Neuronal stem cell (in vitro differentiated cells): ENCODE measurements around the gene NDUFS5.
"Not testable (repeated sequence)": the region's sequence is repeated elsewhere in the genome, so short reads cannot be mapped to it uniquely, and the experiment has no call there.

Experiments used
- DNase-seq: peaks from one replicate; pipeline ENCODE4 v3.0.0-alpha.2; 2013; ENCODE audit warnings: low spot score
- H2AFZ ChIP-seq: one replicate; pipeline ENCODE4 v1.6.1; 2013; ENCODE audit warnings: mild to moderate bottlenecking, low read length, inconsistent platforms
- H2AK5ac ChIP-seq: 2 replicates; pipeline ENCODE4 v1.6.1; 2013; ENCODE audit warnings: low read depth, mild to moderate bottlenecking, inconsistent platforms, low read length, moderate library complexity, mixed read lengths
- H2BK120ac ChIP-seq: 2 replicates; pipeline ENCODE4 v1.6.1; 2013; ENCODE audit warnings: low read depth, mild to moderate bottlenecking, inconsistent platforms, low read length, moderate library complexity, mixed read lengths
- H2BK12ac ChIP-seq: one replicate; pipeline ENCODE4 v1.6.1; 2013; ENCODE audit warnings: low read length, inconsistent platforms
- H2BK15ac ChIP-seq: 2 replicates; pipeline ENCODE4 v1.6.1; 2013; ENCODE audit warnings: mild to moderate bottlenecking, low read length, inconsistent platforms, mixed read lengths
- H2BK5ac ChIP-seq: one replicate; pipeline ENCODE4 v1.6.1; 2013; ENCODE audit warnings: inconsistent platforms, mild to moderate bottlenecking, low read length, moderate library complexity
- H3K14ac ChIP-seq: one replicate; pipeline ENCODE4 v1.6.1; 2013; ENCODE audit warnings: low read length, inconsistent platforms
- H3K18ac ChIP-seq: 2 replicates; pipeline ENCODE4 v1.6.1; 2013; ENCODE audit warnings: low read length, inconsistent platforms
- H3K23ac ChIP-seq: 2 replicates; pipeline ENCODE4 v1.6.1; 2013; ENCODE audit warnings: low read depth, mild to moderate bottlenecking, mixed read lengths, low read length, inconsistent platforms; ENCODE audit not compliant: poor library complexity
- H3K27ac ChIP-seq: replicated peaks from 3 replicates; pipeline ENCODE4 v1.5.1; 2013; ENCODE audit warnings: low read length, inconsistent platforms
- H3K27me3 ChIP-seq, 3 experiments: 2 replicates each; pipeline ENCODE4 v1.6.1; 2013; ENCODE audit warnings: low read length in 3 of 3, mild to moderate bottlenecking in 2 of 3, inconsistent platforms in 1 of 3, low read depth in 1 of 3, mixed read lengths in 1 of 3, moderate library complexity in 1 of 3; ENCODE audit not compliant: control insufficient read depth in 3 of 3, insufficient read depth in 3 of 3
- H3K36me3 ChIP-seq, 2 donors: replicated peaks in 1 of 2; 2 replicates each; pipeline ENCODE4 v1.6.1; 2013; ENCODE audit warnings: low read length in 2 of 2; ENCODE audit not compliant: control insufficient read depth in 2 of 2, insufficient read depth in 2 of 2
- H3K4ac ChIP-seq: 2 replicates; pipeline ENCODE4 v1.6.1; 2013; ENCODE audit warnings: inconsistent platforms, mild to moderate bottlenecking, low read length, moderate library complexity
- H3K4me1 ChIP-seq, 2 donors: 1 replicate in 1 of 2; 2 replicates in 1 of 2; pipeline ENCODE4 v1.6.1; 2013; ENCODE audit warnings: low read length in 2 of 2, low read depth in 1 of 2; ENCODE audit not compliant: control insufficient read depth in 2 of 2, insufficient read depth in 1 of 2
- H3K4me2 ChIP-seq: one replicate; pipeline ENCODE4 v1.6.1; 2013; ENCODE audit warnings: mild to moderate bottlenecking, low read length, inconsistent platforms; ENCODE audit not compliant: insufficient read depth, poor library complexity, severe bottlenecking
- H3K4me3 ChIP-seq, 2 donors: 2 replicates each; pipeline ENCODE4 v1.5.1; 2013; ENCODE audit warnings: low read length in 2 of 2, mild to moderate bottlenecking in 2 of 2, inconsistent platforms in 1 of 2, moderate library complexity in 1 of 2
- H3K79me1 ChIP-seq: one replicate; pipeline ENCODE4 v1.6.1; 2013; ENCODE audit warnings: low read depth, mild to moderate bottlenecking, inconsistent platforms, low read length, moderate library complexity
- H3K9ac ChIP-seq: one replicate; pipeline ENCODE4 v1.6.1; 2013; ENCODE audit warnings: mild to moderate bottlenecking, low read depth, low read length, inconsistent platforms; ENCODE audit not compliant: poor library complexity
- H3K9me3 ChIP-seq, 2 donors: replicated peaks in 1 of 2; 2 replicates each; pipeline versions ENCODE3 to v1.6.1; 2013; ENCODE audit warnings: low read length in 2 of 2, mild to moderate bottlenecking in 2 of 2, inconsistent platforms in 1 of 2, low read depth in 1 of 2, mixed read lengths in 1 of 2, moderate library complexity in 1 of 2; ENCODE audit not compliant: control insufficient read depth in 2 of 2, insufficient read depth in 1 of 2
- H4K8ac ChIP-seq: one replicate; pipeline ENCODE4 v1.6.1; 2013; ENCODE audit warnings: low read depth, mild to moderate bottlenecking, inconsistent platforms, low read length, moderate library complexity
- H4K91ac ChIP-seq: one replicate; pipeline ENCODE4 v1.6.1; 2013; ENCODE audit warnings: low read length, low read depth, mild to moderate bottlenecking, inconsistent platforms; ENCODE audit not compliant: poor library complexity
- WGBS, 2 donors: extraction: QIAGEN DNeasy Blood & Tissue Kit; methylation state at CpG; one replicate each; pipeline ENCODE4 v1.1.7; 2013; ENCODE audit warnings: missing lambda C conversion rate in 2 of 2, mixed read lengths in 1 of 2; ENCODE audit not compliant: insufficient read length in 2 of 2, insufficient replicate concordance in 1 of 2; ENCODE audit errors: extremely low coverage in 2 of 2; 5-methylcytosine and 5-hydroxymethylcytosine counted together

Gene NDUFS5

GRCh38 chr1:39051956-39052355, 25.8 kb downstream of the NDUFS5 start:
- no peaks in the 10 kb centered on the region for H3K27me3 ChIP-seq
- H3K9me3 ChIP-seq = peaks cover 0 to 2% of the 10 kb centered on the region in 2 donors
- H3K9ac ChIP-seq = no peak overlapping the region
- no peak overlapping the region for H3K23ac ChIP-seq
- no peak overlapping the region for H3K4ac ChIP-seq
- H3K4me2 ChIP-seq = no peak overlapping the region
- no peak overlapping the region for H2BK12ac ChIP-seq
- no peak overlapping the region for H3K18ac ChIP-seq
- H2AFZ ChIP-seq = no peak overlapping the region
- peaks cover 2 to 3% of the 10 kb centered on the region in 2 donors for H3K4me1 ChIP-seq
- no peak overlapping the region for H2AK5ac ChIP-seq
- peak overlapping the region; percentile 12 for H3K27ac ChIP-seq
- H4K8ac ChIP-seq = no peak overlapping the region
- no peak for DNase-seq
- peaks cover 2% of the 10 kb centered on the region for H3K79me1 ChIP-seq
- H2BK15ac ChIP-seq = no peak overlapping the region
- peaks cover 0 to 6% of the 10 kb centered on the region in 2 donors for H3K36me3 ChIP-seq
- H3K14ac ChIP-seq = no peak overlapping the region
- no peak overlapping the region for H2BK120ac ChIP-seq
- H3K4me3 ChIP-seq = no peak overlapping the region
- H2BK5ac ChIP-seq = no peak overlapping the region
- no CpG with 5 or more reads among the region's 4 CpGs for WGBS, 2 donors
- no peak overlapping the region for H4K91ac ChIP-seq

GRCh38 chr1:39055213-39055710, 29.1 kb downstream of the NDUFS5 start:
- H3K23ac ChIP-seq, H3K79me1 ChIP-seq, H2BK120ac ChIP-seq, H3K36me3 ChIP-seq, H2AFZ ChIP-seq, H3K4me1 ChIP-seq, H3K4ac ChIP-seq, H3K9me3 ChIP-seq, H3K27ac ChIP-seq, H2BK5ac ChIP-seq, H2BK15ac ChIP-seq, H3K18ac ChIP-seq, H3K14ac ChIP-seq, H4K91ac ChIP-seq, H2AK5ac ChIP-seq, H2BK12ac ChIP-seq, H3K27me3 ChIP-seq, H3K4me3 ChIP-seq, DNase-seq, H4K8ac ChIP-seq, H3K9ac ChIP-seq, H3K4me2 ChIP-seq: not testable (repeated sequence)
- WGBS, 2 donors = no CpG with 5 or more reads among the region's 8 CpGs

GRCh38 chr1:39061516-39061915, 35.4 kb downstream of the NDUFS5 start:
- H4K91ac ChIP-seq, H3K27me3 ChIP-seq, H3K79me1 ChIP-seq, H3K23ac ChIP-seq, H2BK120ac ChIP-seq, H2BK12ac ChIP-seq, H2AFZ ChIP-seq, H3K36me3 ChIP-seq, H3K9me3 ChIP-seq, H3K18ac ChIP-seq, H3K14ac ChIP-seq, H2AK5ac ChIP-seq, DNase-seq, H3K4me3 ChIP-seq, H2BK5ac ChIP-seq, H3K9ac ChIP-seq, H3K4me2 ChIP-seq, H3K27ac ChIP-seq, H3K4me1 ChIP-seq, H3K4ac ChIP-seq, H4K8ac ChIP-seq, H2BK15ac ChIP-seq: not testable (repeated sequence)
- WGBS, 2 donors = no CpG with 5 or more reads among the region's 7 CpGs

- Histone ChIP-seq H3K4ac (no peak overlapping the region), H3K27ac (no peak overlapping the region), H2BK15ac (no peak overlapping the region), H4K8ac (no peak overlapping the region), H3K18ac (no peak overlapping the region), H2AK5ac (no peak overlapping the region), H3K4me3 (no peak overlapping the region), H2BK12ac (no peak overlapping the region), H3K36me3 (no peaks in the 10 kb centered on the region), H3K27me3 (no peaks in the 10 kb centered on the region), H2BK5ac (no peak overlapping the region), H3K4me2 (no peak overlapping the region), H3K4me1 (no peaks in the 10 kb centered on the region), H2AFZ (no peak overlapping the region), H2BK120ac (no peak overlapping the region), H3K79me1 (no peaks in the 10 kb centered on the region), H3K23ac (no peak overlapping the region), H3K14ac (no peak overlapping the region), H3K9me3 (no peaks in the 10 kb centered on the region), H4K91ac (no peak overlapping the region), H3K9ac (no peak overlapping the region)
- no peak for DNase-seq
- WGBS, 2 donors = no CpG with 5 or more reads among the region's 4 CpGs
Measured at GRCh38 chr1:39061951-39062350, 35.8 kb downstream of the NDUFS5 start.
